ENCODE measurements around the gene MAN2A1.

The MAN2A1 gene

GRCh38 chr5:109668237-109668636, 21.5 kb upstream of the MAN2A1 start:
- DNase-seq (ENCODE audit: insufficient read length, low spot score) (no peak), FAIRE-seq (no peak)
- no peak for TF ChIP-seq POLR2A (IDR thresholded peaks at IDR 0.05; ENCODE audit: low read depth, low read length)

- no peak for TF ChIP-seq POLR2A (IDR thresholded peaks at IDR 0.05; ENCODE audit: low read depth, low read length)
- no peak for DNase-seq (ENCODE audit: insufficient read length, low spot score)
- no peak for FAIRE-seq
Observed at GRCh38 chr5:109668668-109669422, 20.9 kb upstream of the MAN2A1 start.

GRCh38 chr5:109669991-109670706, 19.6 kb upstream of the MAN2A1 start:
- no peak for DNase-seq (ENCODE audit: insufficient read length, low spot score)
- FAIRE-seq, result no peak
- no peak for TF ChIP-seq POLR2A (IDR thresholded peaks at IDR 0.05; ENCODE audit: low read depth, low read length)

- no peak for TF ChIP-seq POLR2A (IDR thresholded peaks at IDR 0.05; ENCODE audit: low read depth, low read length)
- FAIRE-seq (no peak), DNase-seq (ENCODE audit: insufficient read length, low spot score) (no peak)
Observed at GRCh38 chr5:109671136-109671535, 18.6 kb upstream of the MAN2A1 start.

- no peak for DNase-seq (ENCODE audit: insufficient read length, low spot score)
- no peak for TF ChIP-seq POLR2A (IDR thresholded peaks at IDR 0.05; ENCODE audit: low read depth, low read length)
- FAIRE-seq, result no peak
Observed at GRCh38 chr5:109674596-109674995, 15.1 kb upstream of the MAN2A1 start.

DNA sequence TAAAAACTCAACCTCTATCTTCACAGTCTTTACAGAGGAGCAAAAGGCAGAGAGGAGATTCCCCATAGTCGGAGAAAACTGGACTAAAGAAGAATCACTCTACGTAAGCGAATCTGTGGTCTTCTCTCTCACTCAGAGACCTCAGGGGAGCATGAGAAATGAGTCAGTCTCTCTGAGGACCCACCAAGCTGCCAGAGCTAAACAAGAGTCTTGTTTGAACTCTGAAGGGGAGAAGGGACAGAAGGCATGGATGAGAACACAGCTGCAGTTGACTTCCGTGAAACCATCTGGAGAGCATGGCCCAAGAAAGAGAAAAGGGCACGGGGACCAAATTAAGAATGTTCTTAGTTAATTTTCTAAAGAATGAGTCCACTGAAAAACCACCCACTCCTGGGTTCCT, 12.8 kb upstream of the MAN2A1 start:
- TF ChIP-seq POLR2A (IDR thresholded peaks at IDR 0.05; ENCODE audit: low read depth, low read length), result no peak
- DNase-seq (ENCODE audit: insufficient read length, low spot score) (no peak), FAIRE-seq (no peak)

GRCh38 chr5:109678447-109678846, 11.3 kb upstream of the MAN2A1 start:
- FAIRE-seq, result no peak
- no peak for TF ChIP-seq POLR2A (IDR thresholded peaks at IDR 0.05; ENCODE audit: low read depth, low read length)
- DNase-seq (ENCODE audit: insufficient read length, low spot score), result no peak

- FAIRE-seq, result no peak
Observed at GRCh38 chr5:109681763-109682162, 8.0 kb upstream of the MAN2A1 start.

GRCh38 chr5:109682383-109682782, 7.3 kb upstream of the MAN2A1 start:
- DNase-seq (ENCODE audit: insufficient read length, low spot score), result no peak
- no peak for FAIRE-seq
- no peak for TF ChIP-seq POLR2A (IDR thresholded peaks at IDR 0.05; ENCODE audit: low read depth, low read length)

More at GRCh38 chr5:109681763-109682162, 8.0 kb upstream of the MAN2A1 start:
- DNase-seq (ENCODE audit: insufficient read length, low spot score), result no peak
- no peak for TF ChIP-seq POLR2A (IDR thresholded peaks at IDR 0.05; ENCODE audit: low read depth, low read length)

DNA sequence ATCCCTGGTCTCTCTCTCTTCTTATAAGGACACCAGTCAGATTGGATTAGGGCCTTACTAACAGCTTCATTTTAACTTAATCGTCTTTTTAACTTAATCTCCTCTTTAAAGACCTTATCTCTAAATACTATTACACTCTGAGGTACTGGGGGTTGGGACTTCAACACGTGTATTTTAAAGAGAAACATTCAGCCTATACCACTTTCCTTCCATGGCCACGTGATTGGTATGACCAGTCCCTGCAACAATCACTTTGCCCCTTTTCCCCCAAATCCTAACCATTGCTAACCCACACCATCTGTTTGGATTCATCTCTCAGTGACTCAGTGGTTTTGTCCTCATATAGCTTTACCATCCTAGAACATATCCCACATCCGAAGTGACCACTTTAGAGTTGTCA, 3.8 kb upstream of the MAN2A1 start:
- no peak for DNase-seq (ENCODE audit: insufficient read length, low spot score)
- FAIRE-seq, result no peak
- TF ChIP-seq POLR2A (IDR thresholded peaks at IDR 0.05; ENCODE audit: low read depth, low read length), result no peak

- DNase-seq (ENCODE audit: insufficient read length, low spot score) (no peak), FAIRE-seq (peak; percentile 6)
- TF ChIP-seq POLR2A (IDR thresholded peaks at IDR 0.05; ENCODE audit: low read depth, low read length), result no peak
Observed at GRCh38 chr5:109688630-109688969, 1.1 kb upstream of the MAN2A1 start.

DNA sequence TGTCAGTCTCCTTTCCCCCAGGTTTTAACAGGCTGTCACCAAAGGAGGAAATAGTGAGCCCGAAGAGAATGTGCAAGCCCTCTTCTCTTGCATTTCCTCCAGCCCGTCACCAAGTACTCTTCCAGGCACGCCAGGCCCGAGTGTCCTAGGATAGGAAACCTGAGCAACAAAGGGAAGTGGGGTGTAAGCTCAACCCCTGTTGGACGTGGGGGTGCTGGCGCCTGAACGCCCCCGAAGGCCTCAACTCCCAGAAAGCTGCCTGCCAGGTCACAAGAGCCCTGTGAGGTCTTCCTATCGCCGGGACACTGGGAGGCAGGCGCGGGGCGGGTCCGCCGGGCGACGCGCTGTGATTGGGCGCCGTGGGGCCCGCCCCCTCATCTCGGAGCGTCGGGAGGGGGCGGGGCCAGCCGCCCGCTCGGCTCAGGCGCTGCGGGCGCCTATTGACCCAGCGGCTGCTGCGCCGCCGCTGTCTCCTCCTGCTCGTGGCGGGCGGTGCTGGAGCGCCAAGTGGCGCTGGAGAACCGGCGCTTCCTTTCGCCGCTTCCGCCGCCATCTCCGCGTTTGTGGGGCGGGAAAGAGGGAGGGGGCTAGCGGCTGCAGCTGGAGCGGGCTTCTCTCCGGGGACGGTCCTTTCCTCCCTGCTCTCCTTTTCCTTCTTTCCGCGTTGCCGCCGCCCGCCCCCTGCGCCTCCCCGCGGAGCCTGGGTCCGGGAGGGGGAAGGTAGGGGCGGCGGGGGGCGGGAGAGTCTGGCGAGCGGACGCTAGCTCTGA, 572 bp upstream of the MAN2A1 start:
- FAIRE-seq (no peak), DNase-seq (ENCODE audit: insufficient read length, low spot score) (peak; percentile 74)
- TF ChIP-seq POLR2A (IDR thresholded peaks at IDR 0.05; ENCODE audit: low read depth, low read length), result peak; percentile 58

GRCh38 chr5:109690242-109690974, 681 bp downstream of the MAN2A1 start:
- TF ChIP-seq POLR2A (IDR thresholded peaks at IDR 0.05; ENCODE audit: low read depth, low read length), result no peak
- DNase-seq (ENCODE audit: insufficient read length, low spot score), result peak; percentile 19
- no peak for FAIRE-seq
